Hepatocyte (in vitro differentiated cells): ENCODE measurements around the gene GPC5.

Source experiments
- EZH2 ChIP-seq: fragments of 200-600 bp; sonication (generic); IDR thresholded peaks from 2 replicates; pipeline ENCODE4 v1.6.1; 2016; ENCODE audit warnings: antibody characterized with exemption, mild to moderate bottlenecking, borderline replicate concordance
- EZH2phosphoT487 ChIP-seq: fragments of 200-600 bp; sonication (generic); IDR thresholded peaks from one replicate; pipeline ENCODE4 v1.6.1; 2018; ENCODE audit warnings: antibody characterized with exemption, mild to moderate bottlenecking, low read depth, moderate library complexity; ENCODE audit not compliant: unreplicated experiment, severe bottlenecking
- TF ChIP-seq, protein P1 (sequence below): fragments of 200-600 bp; sonication (generic); IDR thresholded peaks from 2 replicates; pipeline ENCODE4 v1.5.1; 2016; ENCODE audit warnings: antibody characterized with exemption, mild to moderate bottlenecking; ENCODE audit not compliant: poor library complexity

DNA sequence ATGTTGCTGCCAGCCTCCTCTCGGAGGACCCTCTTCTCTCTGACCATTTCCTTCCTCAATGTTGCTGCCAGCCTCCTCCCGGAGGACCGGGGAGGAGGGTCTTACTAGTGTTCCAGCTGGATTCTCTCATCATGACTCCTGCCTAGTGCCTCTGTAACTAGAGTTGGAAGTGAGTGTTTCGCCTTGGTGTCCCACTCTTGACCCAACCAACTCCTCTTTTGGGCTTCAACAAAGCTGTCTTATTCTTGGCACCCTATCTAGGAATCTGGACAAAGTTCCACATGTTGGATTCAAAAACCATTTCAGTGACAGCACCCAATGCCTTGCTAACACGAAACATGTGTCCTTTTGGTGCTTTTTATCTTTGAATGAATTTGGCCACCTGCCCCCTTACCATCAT is 165.4 kb downstream of the GPC5 start:
- TF ChIP-seq, protein P1, sequence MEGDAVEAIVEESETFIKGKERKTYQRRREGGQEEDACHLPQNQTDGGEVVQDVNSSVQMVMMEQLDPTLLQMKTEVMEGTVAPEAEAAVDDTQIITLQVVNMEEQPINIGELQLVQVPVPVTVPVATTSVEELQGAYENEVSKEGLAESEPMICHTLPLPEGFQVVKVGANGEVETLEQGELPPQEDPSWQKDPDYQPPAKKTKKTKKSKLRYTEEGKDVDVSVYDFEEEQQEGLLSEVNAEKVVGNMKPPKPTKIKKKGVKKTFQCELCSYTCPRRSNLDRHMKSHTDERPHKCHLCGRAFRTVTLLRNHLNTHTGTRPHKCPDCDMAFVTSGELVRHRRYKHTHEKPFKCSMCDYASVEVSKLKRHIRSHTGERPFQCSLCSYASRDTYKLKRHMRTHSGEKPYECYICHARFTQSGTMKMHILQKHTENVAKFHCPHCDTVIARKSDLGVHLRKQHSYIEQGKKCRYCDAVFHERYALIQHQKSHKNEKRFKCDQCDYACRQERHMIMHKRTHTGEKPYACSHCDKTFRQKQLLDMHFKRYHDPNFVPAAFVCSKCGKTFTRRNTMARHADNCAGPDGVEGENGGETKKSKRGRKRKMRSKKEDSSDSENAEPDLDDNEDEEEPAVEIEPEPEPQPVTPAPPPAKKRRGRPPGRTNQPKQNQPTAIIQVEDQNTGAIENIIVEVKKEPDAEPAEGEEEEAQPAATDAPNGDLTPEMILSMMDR: no peak
- TF ChIP-seq EZH2: no peak
- no peak for TF ChIP-seq EZH2phosphoT487
